HEK293 (cell line): ENCODE data around the gene TMEM222.
A peak's percentile ranks its signal among the peaks of the same experiment; 100 is the strongest.

Experiments
- CTCF ChIA-PET: fragments of 350-600 bp; formaldehyde crosslinking; extraction: SDS; loops from one replicate; lab custom pipeline; 2021; ENCODE audit warnings: antibody characterized with exemption; lab: Yijun Ruan, JAX
- POLR2A ChIA-PET: fragments of 300-600 bp; formaldehyde crosslinking; extraction: SDS; loops from one replicate; lab custom pipeline; 2020; ENCODE audit warnings: antibody characterized with exemption, inconsistent platforms; lab: Yijun Ruan, JAX
- H3K27ac ChIP-seq: fragments of 200-500 bp; sonication (Bioruptor generic); 2 replicates; pipeline ENCODE4 v1.5.1; 2014; ENCODE audit warnings: low read depth, low read length, control low read depth, inconsistent platforms; ENCODE audit errors: extremely low read depth
- H3K36me3 ChIP-seq, 2 experiments: fragments of 200-500 bp in 1 of 2; sonication (Bioruptor generic) in 1 of 2; 1 replicate in 1 of 2; 2 replicates in 1 of 2; pipeline ENCODE4 v1.5.1; 2014 to 2017; ENCODE audit warnings: inconsistent platforms in 2 of 2, low read length in 2 of 2; ENCODE audit not compliant: control insufficient read depth in 2 of 2, insufficient read depth in 1 of 2
- H3K4me1 ChIP-seq: fragments of 200-500 bp; sonication (Bioruptor generic); 2 replicates; pipeline ENCODE4 v1.5.1; 2014; ENCODE audit warnings: mild to moderate bottlenecking, low read length, inconsistent platforms; ENCODE audit not compliant: control insufficient read depth, insufficient read depth
- H3K4me3 ChIP-seq: 2 replicates; pipeline ENCODE4 v1.5.1; 2011; ENCODE audit warnings: low read depth, mild to moderate bottlenecking, control low read depth, low read length, moderate library complexity
- H3K9me3 ChIP-seq: fragments of 200-500 bp; sonication (Bioruptor generic); 2 replicates; pipeline ENCODE4 v1.5.1; 2014; ENCODE audit warnings: low read depth, low read length, inconsistent platforms; ENCODE audit not compliant: control insufficient read depth, insufficient read depth
- KLF1 ChIP-seq: fragments of 450-650 bp; formaldehyde crosslinking; IDR thresholded peaks from 2 replicates; pipeline ENCODE4 v1.5.1; 2016; ENCODE audit warnings: missing biosample characterization, missing genetic modification characterization
- KLF17 ChIP-seq: fragments of 450-650 bp; formaldehyde crosslinking; IDR thresholded peaks from 2 replicates; pipeline ENCODE4 v1.5.1; 2016; ENCODE audit warnings: missing biosample characterization, missing genetic modification characterization
- OVOL3 ChIP-seq: fragments of 450-650 bp; formaldehyde crosslinking; IDR thresholded peaks from 2 replicates; pipeline ENCODE4 v1.5.1; 2016; ENCODE audit warnings: missing biosample characterization, missing genetic modification characterization
- ZBTB7A ChIP-seq: fragments of 450-650 bp; formaldehyde crosslinking; IDR thresholded peaks from 2 replicates; pipeline ENCODE4 v1.5.1; 2016; ENCODE audit warnings: low read depth, missing biosample characterization, missing genetic modification characterization
- ZFHX2 ChIP-seq: fragments of 450-650 bp; formaldehyde crosslinking; conservative IDR thresholded peaks from 2 replicates; pipeline ENCODE4 v1.5.1; 2016; ENCODE audit warnings: missing biosample characterization, missing genetic modification characterization
- ZNF112 ChIP-seq: fragments of 450-650 bp; formaldehyde crosslinking; IDR thresholded peaks from 2 replicates; pipeline ENCODE4 v1.5.0; 2017; ENCODE audit warnings: missing biosample characterization, missing genetic modification characterization
- ZNF155 ChIP-seq: fragments of 450-650 bp; formaldehyde crosslinking; IDR thresholded peaks from 2 replicates; pipeline ENCODE4 v1.5.1; 2016; ENCODE audit warnings: missing biosample characterization, missing genetic modification characterization
- ZNF157 ChIP-seq: fragments of 450-650 bp; formaldehyde crosslinking; IDR thresholded peaks from 2 replicates; pipeline ENCODE4 v1.5.1; 2016; ENCODE audit warnings: missing biosample characterization, missing genetic modification characterization
- ZNF221 ChIP-seq: fragments of 450-650 bp; formaldehyde crosslinking; IDR thresholded peaks from 2 replicates; pipeline ENCODE4 v1.5.1; 2017; ENCODE audit warnings: missing biosample characterization, missing genetic modification characterization, borderline replicate concordance
- ZNF404 ChIP-seq: fragments of 450-650 bp; formaldehyde crosslinking; IDR thresholded peaks from 2 replicates; pipeline ENCODE4 v1.5.1; 2017; ENCODE audit warnings: missing biosample characterization, missing genetic modification characterization
- ZNF433 ChIP-seq: fragments of 450-650 bp; formaldehyde crosslinking; IDR thresholded peaks from 2 replicates; pipeline ENCODE4 v1.5.1; 2016; ENCODE audit warnings: missing biosample characterization, missing genetic modification characterization, low read depth
- ZNF521 ChIP-seq: fragments of 450-650 bp; formaldehyde crosslinking; IDR thresholded peaks from 2 replicates; pipeline ENCODE4 v1.5.1; 2017; ENCODE audit warnings: missing biosample characterization, mild to moderate bottlenecking, missing genetic modification characterization
- ZNF544 ChIP-seq: fragments of 450-650 bp; formaldehyde crosslinking; IDR thresholded peaks from 2 replicates; pipeline ENCODE4 v1.5.0; 2017; ENCODE audit warnings: missing biosample characterization, missing genetic modification characterization
- ZNF600 ChIP-seq: fragments of 450-650 bp; formaldehyde crosslinking; IDR thresholded peaks from 2 replicates; pipeline ENCODE4 v1.5.1; 2016; ENCODE audit warnings: missing biosample characterization, missing genetic modification characterization
- ZNF621 ChIP-seq: fragments of 450-650 bp; formaldehyde crosslinking; IDR thresholded peaks from 2 replicates; pipeline ENCODE4 v1.5.1; 2017; ENCODE audit warnings: missing biosample characterization, missing genetic modification characterization
- ZNF623 ChIP-seq: fragments of 450-650 bp; formaldehyde crosslinking; IDR thresholded peaks from 2 replicates; pipeline ENCODE4 v1.5.1; 2016; ENCODE audit warnings: missing biosample characterization, missing genetic modification characterization
- ZNF692 ChIP-seq: fragments of 450-650 bp; formaldehyde crosslinking; IDR thresholded peaks from 2 replicates; pipeline ENCODE4 v1.5.1; 2016; ENCODE audit warnings: missing biosample characterization, missing genetic modification characterization
- ZSCAN23 ChIP-seq: fragments of 450-650 bp; formaldehyde crosslinking; IDR thresholded peaks from 2 replicates; pipeline ENCODE4 v1.5.1; 2016; ENCODE audit warnings: missing biosample characterization, missing genetic modification characterization
- TF ChIP-seq, protein P1 (sequence below): fragments of 450-650 bp; formaldehyde crosslinking; IDR thresholded peaks from 2 replicates; pipeline ENCODE4 v1.5.1; 2016; ENCODE audit warnings: missing biosample characterization, missing genetic modification characterization
- TF ChIP-seq, protein P2 (sequence below): fragments of 450-650 bp; formaldehyde crosslinking; IDR thresholded peaks from 2 replicates; pipeline ENCODE4 v1.5.1; 2016; ENCODE audit warnings: missing biosample characterization, missing genetic modification characterization

Gene TMEM222

GRCh38 chr1:27342778-27343638, 21.0 kb downstream of the TMEM222 start (continued):
- TF ChIP-seq, protein P1, sequence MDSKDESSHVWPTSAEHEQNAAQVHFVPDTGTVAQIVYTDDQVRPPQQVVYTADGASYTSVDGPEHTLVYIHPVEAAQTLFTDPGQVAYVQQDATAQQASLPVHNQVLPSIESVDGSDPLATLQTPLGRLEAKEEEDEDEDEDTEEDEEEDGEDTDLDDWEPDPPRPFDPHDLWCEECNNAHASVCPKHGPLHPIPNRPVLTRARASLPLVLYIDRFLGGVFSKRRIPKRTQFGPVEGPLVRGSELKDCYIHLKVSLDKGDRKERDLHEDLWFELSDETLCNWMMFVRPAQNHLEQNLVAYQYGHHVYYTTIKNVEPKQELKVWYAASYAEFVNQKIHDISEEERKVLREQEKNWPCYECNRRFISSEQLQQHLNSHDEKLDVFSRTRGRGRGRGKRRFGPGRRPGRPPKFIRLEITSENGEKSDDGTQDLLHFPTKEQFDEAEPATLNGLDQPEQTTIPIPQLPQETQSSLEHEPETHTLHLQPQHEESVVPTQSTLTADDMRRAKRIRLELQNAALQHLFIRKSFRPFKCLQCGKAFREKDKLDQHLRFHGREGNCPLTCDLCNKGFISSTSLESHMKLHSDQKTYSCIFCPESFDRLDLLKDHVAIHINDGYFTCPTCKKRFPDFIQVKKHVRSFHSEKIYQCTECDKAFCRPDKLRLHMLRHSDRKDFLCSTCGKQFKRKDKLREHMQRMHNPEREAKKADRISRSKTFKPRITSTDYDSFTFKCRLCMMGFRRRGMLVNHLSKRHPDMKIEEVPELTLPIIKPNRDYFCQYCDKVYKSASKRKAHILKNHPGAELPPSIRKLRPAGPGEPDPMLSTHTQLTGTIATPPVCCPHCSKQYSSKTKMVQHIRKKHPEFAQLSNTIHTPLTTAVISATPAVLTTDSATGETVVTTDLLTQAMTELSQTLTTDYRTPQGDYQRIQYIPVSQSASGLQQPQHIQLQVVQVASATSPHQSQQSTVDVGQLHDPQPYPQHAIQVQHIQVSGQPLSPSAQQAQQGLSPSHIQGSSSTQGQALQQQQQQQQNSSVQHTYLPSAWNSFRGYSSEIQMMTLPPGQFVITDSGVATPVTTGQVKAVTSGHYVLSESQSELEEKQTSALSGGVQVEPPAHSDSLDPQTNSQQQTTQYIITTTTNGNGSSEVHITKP (tag by site-specific recombination) = peak; percentile 87
- TF ChIP-seq ZNF621 (tag by site-specific recombination) (no peak), ZNF433 (tag by site-specific recombination) (no peak), ZNF600 (tag by site-specific recombination) (peak; percentile 81), ZNF221 (tag by site-specific recombination) (no peak), ZNF404 (tag by site-specific recombination) (no peak), ZBTB7A (no peak), ZFHX2 (peak; percentile 100), ZNF623 (no peak), ZSCAN23 (tag by site-specific recombination) (no peak), KLF17 (tag by site-specific recombination) (peak; percentile 65)

DNA sequence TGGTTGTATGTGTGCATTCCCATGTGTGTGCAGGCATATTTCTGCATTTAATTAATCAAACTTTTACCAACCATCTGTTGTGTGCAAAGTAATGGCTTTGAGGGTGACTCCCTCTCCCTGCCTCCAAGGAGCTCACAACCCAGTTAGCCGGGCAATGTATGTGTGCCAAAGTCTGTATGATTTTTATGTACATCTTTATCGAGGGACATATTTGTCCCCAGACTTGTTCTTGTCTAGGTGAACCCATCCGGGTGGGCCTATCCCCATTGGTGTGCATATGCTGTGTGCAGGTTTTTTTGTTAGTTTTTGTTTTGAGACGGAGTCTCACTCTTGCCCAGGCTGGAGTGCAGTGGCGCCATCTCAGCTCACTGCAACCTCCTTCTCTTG, 21.7 kb downstream of the TMEM222 start:
- H3K4me3 ChIP-seq = no peak overlapping the region; the same call in 1 of the 2 replicates
- H3K9me3 ChIP-seq = no peaks in the 10 kb centered on the region
- POLR2A ChIA-PET = no interaction called here
- CTCF ChIA-PET = interaction anchor here (0.6 to 4.7 kb wide), 5 partner anchors 11 to 454 kb away, joined by 3 to 34 read pairs (median 3); partner anchors contain the start of gene GPN2
- no peak for TF ChIP-seq ZNF692 (tag by site-specific recombination)
- TF ChIP-seq, protein P2, sequence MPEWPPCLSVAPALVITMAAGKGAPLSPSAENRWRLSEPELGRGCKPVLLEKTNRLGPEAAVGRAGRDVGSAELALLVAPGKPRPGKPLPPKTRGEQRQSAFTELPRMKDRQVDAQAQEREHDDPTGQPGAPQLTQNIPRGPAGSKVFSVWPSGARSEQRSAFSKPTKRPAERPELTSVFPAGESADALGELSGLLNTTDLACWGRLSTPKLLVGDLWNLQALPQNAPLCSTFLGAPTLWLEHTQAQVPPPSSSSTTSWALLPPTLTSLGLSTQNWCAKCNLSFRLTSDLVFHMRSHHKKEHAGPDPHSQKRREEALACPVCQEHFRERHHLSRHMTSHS (tag by site-specific recombination) = no peak
- TF ChIP-seq ZNF155 (tag by site-specific recombination) = no peak
- TF ChIP-seq ZNF112 = no peak
- no peak for TF ChIP-seq OVOL3 (tag by site-specific recombination)
- no peak for TF ChIP-seq ZNF521
- peak; percentile 14; the same call in 1 of the 2 replicates for TF ChIP-seq KLF1 (tag by site-specific recombination)
- no peak for TF ChIP-seq ZNF544
- TF ChIP-seq ZNF157 = no peak
- TF ChIP-seq, all 188 proteins: peak for 1
- H3K27ac ChIP-seq = no peak overlapping the region
- H3K4me1 ChIP-seq = peaks cover 3% of the 10 kb centered on the region; the same call in 1 of the 2 replicates
- peaks cover 0 to 4% of the 10 kb centered on the region in 2 experiments; a peak in 1 of 3 replicates for H3K36me3 ChIP-seq
